Fibroblast of skin of scalp (primary cell): ENCODE data around the gene ABLIM2.

Experiments
- DNase-seq: peaks from one replicate; pipeline ENCODE4 v3.0.0-alpha.2; 2013

The ABLIM2 gene

GRCh38 chr4:8021796-8022195 lies 136.8 kb downstream of the ABLIM2 start:
- no peak for DNase-seq

- no peak for DNase-seq
Observed at GRCh38 chr4:8019396-8020365, 138.9 kb downstream of the ABLIM2 start.

GRCh38 chr4:8016527-8016926 lies 142.1 kb downstream of the ABLIM2 start:
- no peak for DNase-seq

- peak; percentile 15 for DNase-seq
Observed at GRCh38 chr4:8015512-8015911, 143.1 kb downstream of the ABLIM2 start.

- no peak for DNase-seq
Observed at GRCh38 chr4:8013976-8014726, 144.5 kb downstream of the ABLIM2 start.

- no peak for DNase-seq
Observed at GRCh38 chr4:8012517-8012916, 146.1 kb downstream of the ABLIM2 start.

GRCh38 chr4:8010618-8011017 lies 148.0 kb downstream of the ABLIM2 start:
- DNase-seq = peak; percentile 68

GRCh38 chr4:8009710-8010511 lies 148.7 kb downstream of the ABLIM2 start:
- no peak for DNase-seq

- no peak for DNase-seq
Observed at GRCh38 chr4:8009097-8009496, 149.5 kb downstream of the ABLIM2 start.

GRCh38 chr4:8008391-8008790 lies 150.2 kb downstream of the ABLIM2 start:
- DNase-seq = no peak

GRCh38 chr4:8007581-8007980 lies 151.0 kb downstream of the ABLIM2 start:
- DNase-seq = no peak

- no peak for DNase-seq
Observed at GRCh38 chr4:8006471-8006870, 152.1 kb downstream of the ABLIM2 start.

- DNase-seq = no peak
Observed at GRCh38 chr4:8005814-8006215, 152.8 kb downstream of the ABLIM2 start.

GRCh38 chr4:8005033-8005808 lies 153.4 kb downstream of the ABLIM2 start:
- no peak for DNase-seq

GRCh38 chr4:8004066-8004465 lies 154.5 kb downstream of the ABLIM2 start:
- DNase-seq = no peak

- DNase-seq = no peak
Observed at GRCh38 chr4:8002525-8003309, 155.9 kb downstream of the ABLIM2 start.

GRCh38 chr4:8001564-8002355 lies 156.9 kb downstream of the ABLIM2 start:
- no peak for DNase-seq

GRCh38 chr4:8000721-8001491 lies 157.7 kb downstream of the ABLIM2 start:
- no peak for DNase-seq

- no peak for DNase-seq
Observed at GRCh38 chr4:8000247-8000646, 158.4 kb downstream of the ABLIM2 start.
